Stimulated activated CD4-positive, alpha-beta T cell treated with anti-CD3 and anti-CD28 coated beads, Interleukin-15, amount 100 ng/mL, for 24 hours (primary cell): ENCODE results near the gene CPNE4.
"Not testable (repeated sequence)": the region's sequence is repeated elsewhere in the genome, so short reads cannot be mapped to it uniquely, and the experiment has no call there.

Experiments
- DNase-seq: peaks from one replicate; pipeline ENCODE4 v3.0.0-alpha.2; 2020

Gene CPNE4

GRCh38 chr3:132016061-132017041 is 18.5 kb downstream of the CPNE4 start:
- DNase-seq, result no peak

- no peak for DNase-seq
Measured at GRCh38 chr3:132014105-132014504, 20.7 kb downstream of the CPNE4 start.

DNA sequence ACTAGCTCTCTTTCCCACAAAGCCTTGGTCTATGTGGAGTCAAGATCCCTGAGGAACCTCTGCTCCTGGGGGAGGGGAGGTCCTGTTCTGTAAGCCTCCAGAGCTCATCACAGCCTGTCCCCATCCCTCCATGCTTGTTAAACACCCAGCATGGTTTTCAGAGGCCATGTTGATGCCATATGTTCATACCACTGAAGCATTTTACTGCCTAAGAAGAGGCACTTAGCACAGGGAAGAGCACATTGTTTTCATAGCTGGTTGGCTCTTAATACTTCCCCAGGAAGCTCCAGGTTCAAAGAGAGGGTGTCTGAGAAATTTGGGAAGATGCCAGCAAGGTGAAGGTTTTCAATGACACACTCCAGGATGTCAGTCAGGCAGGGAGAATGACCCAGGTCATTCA is 25.6 kb downstream of the CPNE4 start:
- DNase-seq, result no peak

DNA sequence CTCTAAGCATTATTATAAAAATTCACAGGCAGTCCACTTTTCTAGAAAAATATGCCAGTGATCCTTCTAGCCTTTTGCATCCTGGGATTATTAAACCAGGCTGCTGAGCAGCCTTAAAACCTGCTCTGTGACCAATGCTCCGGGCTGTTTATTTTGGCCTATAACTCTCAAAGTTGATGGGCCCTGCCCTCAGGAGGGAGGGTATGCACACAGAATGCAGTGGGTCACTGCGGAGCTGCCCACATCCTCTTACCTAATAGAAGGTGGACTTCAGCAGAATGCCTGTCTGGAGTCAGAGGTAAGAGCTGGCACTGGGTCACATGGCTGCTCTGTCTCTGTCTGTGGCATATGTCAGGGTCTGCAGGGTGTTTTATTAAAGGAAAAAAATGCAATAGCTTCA is 26.0 kb downstream of the CPNE4 start:
- no peak for DNase-seq

DNA sequence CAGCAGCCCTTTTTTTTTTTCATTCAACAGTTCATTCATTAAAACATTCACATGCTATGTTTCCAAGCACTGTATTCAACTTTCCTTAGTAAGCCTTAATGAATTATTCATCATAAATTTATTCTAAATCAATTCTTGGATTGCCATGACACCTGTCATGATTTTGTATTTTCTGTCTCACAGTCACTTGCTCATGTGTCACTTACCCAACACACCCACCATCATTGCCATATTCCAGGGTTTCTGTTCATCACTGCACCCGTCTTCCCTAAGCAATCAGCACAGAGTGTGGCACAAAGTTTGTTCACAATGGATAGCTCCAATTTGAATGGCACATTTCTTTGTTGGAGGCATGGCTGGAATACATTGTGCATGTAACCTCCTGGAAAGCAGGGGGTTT is 27.2 kb downstream of the CPNE4 start:
- no peak for DNase-seq

DNA sequence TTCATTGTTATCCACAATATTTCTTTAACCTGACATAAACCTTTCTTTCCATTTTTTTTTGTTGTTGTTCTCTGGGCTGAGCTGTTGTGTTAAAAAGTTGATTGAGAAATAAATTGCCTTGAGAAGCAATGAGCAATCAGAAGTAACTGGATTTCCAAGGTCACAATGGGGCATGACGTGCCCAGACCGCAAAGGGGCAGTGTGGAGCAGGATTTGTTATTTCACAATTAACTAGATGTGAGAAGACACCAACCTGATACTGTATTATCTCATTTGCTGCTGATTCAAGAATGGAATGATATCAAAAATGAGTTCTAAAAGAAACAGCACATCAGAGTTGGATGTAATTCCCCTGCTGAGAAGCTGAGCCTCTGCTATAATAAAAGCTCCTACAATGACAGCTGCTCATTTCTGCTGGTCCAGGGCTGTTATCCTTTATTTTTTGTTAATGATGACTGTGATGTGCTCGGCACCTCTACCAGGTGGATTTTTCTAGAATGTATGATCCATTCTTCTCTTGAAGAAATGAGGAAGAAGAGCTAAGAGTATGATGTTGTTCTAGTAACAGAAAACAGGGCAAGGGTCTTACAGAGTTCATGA is 28.1 kb downstream of the CPNE4 start:
- peak; percentile 47 for DNase-seq

GRCh38 chr3:132004571-132004970 is 30.2 kb downstream of the CPNE4 start:
- DNase-seq, result no peak

DNA sequence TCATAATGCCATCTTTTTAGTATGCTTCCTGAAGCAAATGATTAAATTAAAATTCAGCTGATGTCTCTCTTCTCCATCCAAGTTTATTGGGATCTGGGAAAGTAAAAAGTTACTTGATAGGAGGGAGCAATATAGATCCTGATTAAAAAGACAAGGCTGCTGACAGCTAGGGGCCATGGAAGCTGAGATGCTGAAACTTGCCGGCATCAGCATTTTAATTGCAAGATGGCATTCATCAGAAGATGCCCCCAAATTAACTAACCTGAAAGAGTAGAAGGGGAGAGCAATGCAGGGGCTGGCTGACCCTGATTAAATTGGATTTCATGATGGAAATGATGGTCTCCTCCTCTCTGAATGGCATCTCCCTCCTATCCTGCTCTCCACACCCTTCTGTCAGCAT is 31.1 kb downstream of the CPNE4 start:
- no peak for DNase-seq

- DNase-seq, result no peak
Measured at GRCh38 chr3:132001999-132002398, 32.8 kb downstream of the CPNE4 start.

- DNase-seq, result no peak
Measured at GRCh38 chr3:132001036-132001435, 33.8 kb downstream of the CPNE4 start.

DNA sequence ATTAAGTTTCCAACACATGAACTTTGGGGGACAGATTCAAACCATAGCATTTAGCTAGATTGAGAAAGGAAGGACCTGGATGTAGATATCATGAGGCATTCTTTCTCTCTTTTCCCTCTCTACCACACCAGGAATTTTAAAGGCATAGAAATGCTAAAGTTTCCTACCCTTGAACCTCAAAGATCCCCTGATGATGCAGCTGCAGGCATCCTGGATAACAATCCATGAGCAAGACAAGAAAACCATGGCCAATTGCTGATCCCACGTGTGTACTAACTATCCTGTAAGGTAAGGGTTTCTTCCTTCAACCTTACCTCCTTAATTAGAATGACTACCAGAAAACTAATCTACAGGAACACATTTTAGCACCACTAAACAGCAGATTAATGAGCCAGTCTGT is 36.8 kb downstream of the CPNE4 start:
- DNase-seq, result no peak

GRCh38 chr3:131995891-131996290 is 38.9 kb downstream of the CPNE4 start:
- DNase-seq, result no peak

GRCh38 chr3:131989318-131989717 is 45.5 kb downstream of the CPNE4 start:
- no peak for DNase-seq

DNA sequence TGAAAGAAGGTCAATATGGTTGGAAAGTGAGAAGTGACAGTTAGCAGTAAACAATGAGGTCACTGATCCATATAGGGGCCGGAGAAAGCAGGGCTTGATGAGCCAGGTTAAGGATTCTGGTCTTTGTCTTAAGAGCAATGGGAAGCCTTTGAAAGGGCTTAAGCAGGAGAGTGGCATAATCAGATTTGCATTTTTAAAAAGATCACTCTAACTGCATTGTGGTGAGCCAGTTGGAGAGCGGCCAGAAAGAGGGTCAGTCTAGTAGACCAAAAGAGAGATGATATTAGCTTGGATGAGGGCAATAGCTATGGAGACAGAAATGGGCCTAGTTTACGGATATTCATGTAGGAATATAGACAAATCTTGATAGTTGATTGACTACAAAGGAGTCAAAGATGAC is 46.6 kb downstream of the CPNE4 start:
- no peak for DNase-seq

DNA sequence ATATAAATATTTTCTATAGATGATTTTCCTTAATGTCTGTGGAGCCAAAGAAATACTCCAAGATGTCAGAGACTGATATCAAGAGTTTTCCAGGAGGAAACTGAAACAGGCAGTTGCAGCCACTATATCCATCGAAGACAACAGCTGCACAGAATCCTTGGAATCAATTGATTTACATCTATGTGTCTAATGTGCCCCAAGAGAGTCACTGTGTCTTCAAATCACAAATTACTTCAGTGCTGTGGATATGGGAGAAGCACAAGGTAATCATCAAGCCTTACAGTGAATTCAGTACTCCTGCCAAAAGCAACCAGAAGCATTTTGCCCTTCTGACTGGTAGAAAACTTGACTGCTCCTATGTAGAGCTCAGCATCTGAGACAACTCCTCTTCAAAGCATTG is 51.1 kb downstream of the CPNE4 start:
- no peak for DNase-seq

DNA sequence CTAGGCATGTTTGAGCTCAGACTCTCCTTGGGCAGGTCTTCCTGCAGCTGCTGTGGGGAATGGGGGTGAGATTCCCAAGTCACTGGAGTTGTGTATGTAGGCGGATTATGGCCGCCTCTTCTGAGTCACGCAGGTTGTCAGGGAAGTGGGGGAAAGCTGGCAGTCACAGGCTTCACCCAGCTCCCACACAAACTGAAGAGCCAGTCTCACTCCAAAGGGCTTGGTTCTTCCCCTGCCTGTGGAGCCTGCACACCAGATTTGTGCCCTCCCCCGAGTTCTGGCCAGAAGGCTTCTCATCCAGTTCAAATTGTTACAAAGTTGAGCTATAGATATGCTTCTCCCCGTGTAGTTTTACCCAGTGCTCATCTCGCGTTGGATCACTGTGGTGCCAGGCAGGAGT is 53.5 kb downstream of the CPNE4 start:
- DNase-seq, result no peak

DNA sequence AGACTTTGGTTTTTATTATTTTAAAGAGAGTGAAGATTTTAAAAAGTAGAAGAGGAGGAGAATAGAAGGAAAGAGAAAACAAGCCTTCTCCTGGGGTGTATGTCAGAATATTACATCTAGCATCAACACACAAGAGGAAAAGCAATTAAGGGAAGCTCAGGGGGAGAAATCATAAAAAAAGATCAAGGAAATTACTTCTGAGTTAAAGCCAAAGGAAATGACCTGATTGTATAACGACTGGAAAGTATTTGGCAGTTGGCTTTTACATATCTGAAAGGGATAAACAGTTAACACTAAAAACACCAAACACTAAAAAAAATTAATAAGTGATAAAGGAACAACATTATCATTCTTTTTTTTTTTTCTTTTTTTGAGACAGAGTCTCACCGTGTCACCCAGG is 58.4 kb downstream of the CPNE4 start:
- DNase-seq, result no peak

DNA sequence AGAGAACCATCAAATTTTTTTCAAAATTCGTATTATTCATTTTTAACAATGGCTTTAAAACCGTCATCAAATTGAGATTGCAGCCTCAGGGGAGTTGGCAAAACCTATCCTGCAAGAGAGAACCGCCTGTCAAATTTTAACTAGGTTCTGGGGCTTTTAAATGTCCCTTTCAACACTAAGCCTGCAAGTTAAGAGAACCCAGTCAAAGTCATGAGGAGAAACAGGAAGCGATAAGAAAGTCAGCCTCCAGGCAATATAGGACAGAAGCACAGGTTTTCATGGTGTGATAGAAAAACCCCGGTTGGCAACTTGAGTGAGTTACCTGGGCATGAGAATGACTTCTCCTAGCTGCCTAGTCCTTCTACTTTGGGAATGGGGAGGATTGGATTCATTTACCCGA is 59.8 kb downstream of the CPNE4 start:
- no peak for DNase-seq

- DNase-seq, result no peak
Measured at GRCh38 chr3:131973731-131974130, 61.1 kb downstream of the CPNE4 start.

DNA sequence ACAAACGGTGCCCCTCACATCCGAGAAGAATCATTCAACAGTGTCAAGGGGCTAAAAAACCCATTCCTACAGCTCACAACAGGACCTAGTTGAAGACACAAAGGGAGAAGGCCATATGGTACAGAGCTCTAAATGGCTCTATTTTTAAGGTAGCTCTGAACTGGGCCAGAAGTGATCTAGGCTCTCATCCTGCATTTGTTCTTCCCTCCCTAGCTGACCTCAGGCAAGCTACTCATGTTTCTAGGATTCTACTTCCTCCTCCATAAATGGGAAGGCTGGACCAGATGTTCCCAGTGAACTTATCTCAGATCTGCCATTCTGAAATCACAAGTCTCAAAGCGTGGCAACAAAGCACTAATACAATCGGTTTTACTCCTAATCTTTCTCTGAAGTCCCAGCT is 62.3 kb downstream of the CPNE4 start:
- DNase-seq, result no peak

DNA sequence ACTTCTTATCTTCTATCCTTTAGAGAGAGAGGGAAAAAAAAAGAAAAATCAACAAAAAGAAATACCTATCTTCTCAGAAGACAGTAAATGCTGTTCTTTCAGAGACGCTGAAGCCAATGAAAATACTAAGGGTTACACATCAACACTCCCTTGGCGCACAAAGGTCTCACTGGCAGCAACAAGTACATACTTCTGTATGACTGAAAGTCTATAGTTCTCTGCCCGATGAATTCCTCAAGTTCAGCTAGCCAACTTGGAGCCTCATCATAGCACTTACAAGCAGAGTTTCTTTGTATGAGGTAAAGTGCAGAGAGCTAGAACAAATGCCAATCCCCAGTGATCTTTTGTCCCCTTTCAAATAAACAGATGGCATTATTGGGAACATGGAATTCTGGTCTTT is 62.7 kb downstream of the CPNE4 start:
- no peak for DNase-seq

DNA sequence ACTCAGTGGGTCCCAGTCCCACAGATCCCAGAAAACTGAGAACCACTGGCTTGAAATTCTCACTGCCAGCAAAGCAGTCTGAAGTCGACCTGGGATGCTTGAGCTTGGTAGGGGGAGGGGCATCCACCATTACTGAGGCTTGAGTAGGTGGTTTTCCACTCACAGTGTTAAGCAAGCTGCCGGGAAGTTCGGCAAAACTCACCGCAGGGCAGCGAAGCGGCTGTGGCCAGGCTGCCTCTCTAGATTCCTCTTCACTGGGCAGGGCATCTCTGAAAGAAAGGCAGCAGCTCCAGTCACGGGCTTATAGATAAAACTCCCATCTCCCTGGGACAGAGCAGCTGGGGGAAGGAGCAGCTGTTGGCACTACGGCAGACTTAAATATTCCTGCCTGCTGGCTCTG is 71.4 kb downstream of the CPNE4 start:
- DNase-seq, result not testable (repeated sequence)

DNA sequence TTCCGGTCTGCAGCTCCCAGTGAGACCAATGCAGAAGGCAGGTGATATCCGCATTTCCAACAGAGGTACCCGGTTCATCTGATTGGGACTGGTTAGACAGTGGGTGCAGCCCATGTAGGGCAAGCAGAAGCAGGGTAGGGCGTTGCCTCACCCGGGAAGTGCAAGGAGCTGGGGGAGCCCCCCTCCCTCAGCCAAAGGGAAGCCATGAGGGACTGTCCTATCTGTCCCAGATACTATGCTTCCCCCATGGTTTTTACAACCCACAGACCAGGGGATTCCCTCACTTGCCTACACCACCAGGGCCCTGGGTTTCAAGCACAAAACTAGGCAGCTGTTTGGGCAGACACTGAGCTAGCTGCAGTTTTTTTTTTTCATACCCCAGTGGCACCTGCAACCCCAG is 71.8 kb downstream of the CPNE4 start:
- DNase-seq, result no peak

DNA sequence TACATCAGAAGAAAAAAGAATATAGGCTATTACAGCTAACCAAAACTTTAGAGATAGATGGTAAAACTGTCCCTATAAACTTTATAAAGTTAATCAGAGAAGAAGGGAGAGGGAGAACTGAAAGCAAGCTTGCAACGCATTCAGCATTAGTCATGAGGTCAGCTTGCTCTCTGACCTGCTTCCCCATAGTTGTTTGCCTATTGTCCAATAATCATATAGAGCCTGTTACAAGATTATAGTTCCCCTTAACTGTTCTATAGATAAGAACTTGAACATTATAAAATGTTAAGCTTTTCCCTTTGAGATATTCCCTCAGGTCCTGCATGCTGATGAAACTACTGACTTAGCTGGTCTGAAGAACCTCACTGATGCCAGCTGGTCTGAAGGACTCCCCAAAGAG is 74.5 kb downstream of the CPNE4 start:
- no peak for DNase-seq

- DNase-seq, result no peak
Measured at GRCh38 chr3:131957980-131958379, 76.8 kb downstream of the CPNE4 start.
